Epithelial cell of proximal tubule (primary cell): ENCODE results near the gene AOAH. TPM values are rescaled to one million over a fixed set of nuclear protein-coding genes. Genes with fewer than 3 reads are reported as not detected.

Experiments used
- DNase-seq: peaks from one replicate; pipeline ENCODE4 v3.0.0-alpha.2; 2011; ENCODE audit warnings: low read depth
- H3K4me3 ChIP-seq: 2 replicates; pipeline ENCODE4 v1.5.1; 2011; ENCODE audit warnings: low read depth, mild to moderate bottlenecking, low read length
- CTCF ChIP-seq: conservative IDR thresholded peaks from 2 replicates; pipeline ENCODE4 v1.5.1; 2012; ENCODE audit warnings: low read depth, mild to moderate bottlenecking, low read length
- total RNA-seq: library from RNA; depleted of rRNA; stranded (reverse); fragments of >200 nt; gene quantifications from 2 replicates; pipeline ENCODE4 v1.2.3, GENCODE V29; 2015

The AOAH gene
- total RNA-seq, 1 donor from 2014 or later: 1.2 TPM

GRCh38 chr7:36642010-36642409 is 82.3 kb downstream of the AOAH start:
- H3K4me3 ChIP-seq: no peak overlapping the region
- TF ChIP-seq CTCF: no peak
- no peak for DNase-seq

GRCh38 chr7:36640682-36641081 is 83.6 kb downstream of the AOAH start:
- no peak overlapping the region for H3K4me3 ChIP-seq
- no peak for TF ChIP-seq CTCF
- no peak for DNase-seq

- no peak for TF ChIP-seq CTCF
- H3K4me3 ChIP-seq: no peak overlapping the region
- DNase-seq: no peak
Measured at GRCh38 chr7:36639826-36640225, 84.5 kb downstream of the AOAH start.

- TF ChIP-seq CTCF: no peak
- H3K4me3 ChIP-seq: no peak overlapping the region
- no peak for DNase-seq
Measured at GRCh38 chr7:36638586-36639263, 85.6 kb downstream of the AOAH start.

- TF ChIP-seq CTCF: no peak
- no peak overlapping the region for H3K4me3 ChIP-seq
- no peak for DNase-seq
Measured at GRCh38 chr7:36638140-36638539, 86.2 kb downstream of the AOAH start.

GRCh38 chr7:36637417-36637816 is 86.9 kb downstream of the AOAH start:
- no peak for TF ChIP-seq CTCF
- no peak overlapping the region for H3K4me3 ChIP-seq
- DNase-seq: no peak

- DNase-seq: no peak
- no peak overlapping the region for H3K4me3 ChIP-seq
- TF ChIP-seq CTCF: no peak
Measured at GRCh38 chr7:36636126-36636525, 88.2 kb downstream of the AOAH start.
